Activated naive CD8-positive, alpha-beta T cell (primary cell): Measurements from ENCODE around the gene RIMS4.

Experiments used
- H3K27ac Mint-ChIP-seq: one replicate; pipeline ENCODE4 v1.8.0; 2021; ENCODE audit warnings: mixed read lengths
- H3K27me3 Mint-ChIP-seq: one replicate; pipeline ENCODE4 v1.8.0; 2021; ENCODE audit warnings: mixed read lengths
- H3K36me3 Mint-ChIP-seq: one replicate; pipeline ENCODE4 v1.8.0; 2021; ENCODE audit warnings: mixed read lengths
- H3K4me1 Mint-ChIP-seq: one replicate; pipeline ENCODE4 v1.8.0; 2021; ENCODE audit warnings: low read depth, mixed read lengths
- H3K4me3 Mint-ChIP-seq: one replicate; pipeline ENCODE4 v1.8.0; 2021; ENCODE audit warnings: mild to moderate bottlenecking, mixed read lengths
- H3K9me3 Mint-ChIP-seq: one replicate; pipeline ENCODE4 v1.8.0; 2021; ENCODE audit warnings: low read depth, mixed read lengths

The RIMS4 gene

DNA sequence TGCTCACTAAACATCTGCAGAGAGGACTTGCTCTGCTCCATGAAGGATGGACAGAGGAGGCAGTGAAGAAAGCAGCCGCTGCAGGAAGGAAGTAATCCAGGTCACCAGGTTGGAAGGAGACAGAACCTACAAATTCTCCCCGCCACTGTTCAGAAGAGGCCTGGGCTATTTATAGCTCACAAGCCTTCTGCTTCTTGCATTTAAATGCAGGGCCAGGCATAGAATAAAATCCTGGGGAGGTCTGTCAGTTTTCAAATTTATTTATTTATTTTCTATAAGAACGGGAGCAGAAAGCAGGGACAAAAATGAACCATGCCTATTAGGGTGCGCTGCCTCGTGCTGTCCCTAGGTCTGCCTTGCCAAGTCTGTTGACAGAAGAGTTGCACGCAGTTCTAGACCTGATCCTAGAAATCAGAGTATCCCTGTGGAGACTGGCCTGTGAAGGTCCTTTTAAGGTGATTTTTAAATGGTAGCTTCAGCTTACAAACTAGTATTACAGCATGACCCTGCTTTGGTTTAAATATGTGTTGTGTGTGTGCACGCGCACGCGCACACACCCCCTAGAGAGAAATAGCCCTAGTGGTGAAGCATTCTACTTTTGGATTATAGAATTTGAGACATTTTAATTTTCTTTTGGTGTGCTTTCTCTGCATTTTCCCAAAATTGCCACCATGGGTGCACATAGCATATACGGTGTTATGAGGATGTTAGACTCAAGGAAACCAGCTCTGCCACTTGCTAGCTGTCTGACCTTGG lies 19.5 kb downstream of the RIMS4 start:
- no peak overlapping the region for H3K27ac Mint-ChIP-seq
- H3K4me3 Mint-ChIP-seq, result no peak overlapping the region
- H3K36me3 Mint-ChIP-seq, result no peaks in the 10 kb centered on the region
- H3K27me3 Mint-ChIP-seq, result peaks cover 10% of the 10 kb centered on the region
- H3K9me3 Mint-ChIP-seq, result no peaks in the 10 kb centered on the region
- H3K4me1 Mint-ChIP-seq, result no peaks in the 10 kb centered on the region

DNA sequence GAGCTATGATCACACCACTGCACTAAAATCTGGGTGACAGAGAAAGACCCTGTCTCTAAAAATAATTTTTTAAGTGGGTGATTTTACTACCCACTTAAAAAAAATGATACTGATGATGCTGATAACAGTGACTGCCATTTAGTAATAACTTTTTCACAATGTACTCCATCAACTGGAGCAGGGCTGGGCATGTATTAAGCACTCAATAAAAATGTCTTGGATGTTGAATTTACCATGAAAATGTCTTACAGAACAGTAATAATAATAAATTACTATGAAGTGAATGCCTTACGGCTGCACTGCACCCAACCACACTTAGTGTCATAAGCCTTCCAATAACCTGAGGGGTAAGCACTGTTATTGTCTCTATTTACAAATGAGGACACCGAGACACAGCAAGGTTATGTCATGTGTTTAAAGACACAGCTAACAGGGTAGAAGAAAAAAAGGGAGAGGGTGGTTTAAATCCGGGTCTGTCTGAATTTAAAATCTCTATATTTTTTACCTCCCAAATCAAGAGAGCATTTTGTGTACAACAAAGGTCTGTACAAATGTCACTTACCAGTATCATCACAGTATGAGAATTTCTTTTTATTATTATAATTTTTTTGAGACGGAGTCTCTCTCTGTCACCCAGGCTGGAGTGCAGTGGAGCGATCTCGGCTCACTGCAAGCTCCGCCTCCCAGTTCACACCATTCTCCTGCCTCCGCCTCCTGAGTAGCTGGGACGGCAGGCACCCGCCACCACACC lies 21.5 kb downstream of the RIMS4 start:
- H3K9me3 Mint-ChIP-seq, result no peaks in the 10 kb centered on the region
- peaks cover 10% of the 10 kb centered on the region for H3K27me3 Mint-ChIP-seq
- no peaks in the 10 kb centered on the region for H3K4me1 Mint-ChIP-seq
- no peak overlapping the region for H3K4me3 Mint-ChIP-seq
- no peak overlapping the region for H3K27ac Mint-ChIP-seq
- no peaks in the 10 kb centered on the region for H3K36me3 Mint-ChIP-seq

DNA sequence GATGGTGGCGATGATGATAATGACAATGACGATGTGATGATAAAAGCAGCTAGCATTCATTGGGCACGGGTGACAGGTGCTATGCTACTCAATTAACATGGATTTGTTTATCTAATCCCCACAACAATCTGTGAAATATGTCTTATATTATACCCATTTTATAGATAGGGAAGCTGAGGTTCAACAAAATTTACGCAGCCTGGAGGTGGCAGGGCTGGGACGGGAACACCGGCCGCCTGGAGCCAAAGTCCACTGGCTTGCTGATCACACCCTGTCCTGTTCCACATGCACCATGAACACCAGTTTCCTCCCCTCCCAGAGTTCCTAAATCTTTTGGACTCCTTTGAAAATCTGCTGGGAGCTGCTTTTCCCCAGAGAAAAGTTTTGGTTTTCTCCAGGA lies 23.0 kb downstream of the RIMS4 start:
- H3K4me3 Mint-ChIP-seq, result no peak overlapping the region
- H3K36me3 Mint-ChIP-seq, result no peaks in the 10 kb centered on the region
- H3K27me3 Mint-ChIP-seq, result peaks cover 10% of the 10 kb centered on the region
- H3K27ac Mint-ChIP-seq, result no peak overlapping the region
- no peaks in the 10 kb centered on the region for H3K4me1 Mint-ChIP-seq
- no peaks in the 10 kb centered on the region for H3K9me3 Mint-ChIP-seq

DNA sequence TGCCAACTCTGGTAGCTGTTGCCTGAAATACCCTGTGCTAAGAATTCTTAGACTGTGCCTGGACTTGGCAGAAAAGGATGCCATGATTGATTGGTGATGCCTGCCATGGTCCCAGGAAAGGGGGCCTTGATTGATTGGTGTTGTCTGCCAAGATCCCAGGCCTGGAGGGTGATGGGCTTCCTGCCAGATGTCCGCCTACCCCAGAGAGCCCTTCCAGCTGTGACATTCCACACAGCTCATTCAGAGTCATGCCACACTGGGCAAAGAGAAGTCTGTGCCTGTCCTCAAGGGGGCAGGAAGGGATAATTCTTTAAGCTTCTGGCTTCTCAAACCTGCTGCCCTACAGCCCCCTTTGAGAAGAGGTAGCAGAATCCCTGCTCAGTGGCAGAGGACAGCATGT lies 24.6 kb downstream of the RIMS4 start:
- no peaks in the 10 kb centered on the region for H3K9me3 Mint-ChIP-seq
- no peak overlapping the region for H3K27ac Mint-ChIP-seq
- no peaks in the 10 kb centered on the region for H3K4me1 Mint-ChIP-seq
- H3K36me3 Mint-ChIP-seq, result no peaks in the 10 kb centered on the region
- H3K4me3 Mint-ChIP-seq, result no peak overlapping the region
- peaks cover 10% of the 10 kb centered on the region for H3K27me3 Mint-ChIP-seq

DNA sequence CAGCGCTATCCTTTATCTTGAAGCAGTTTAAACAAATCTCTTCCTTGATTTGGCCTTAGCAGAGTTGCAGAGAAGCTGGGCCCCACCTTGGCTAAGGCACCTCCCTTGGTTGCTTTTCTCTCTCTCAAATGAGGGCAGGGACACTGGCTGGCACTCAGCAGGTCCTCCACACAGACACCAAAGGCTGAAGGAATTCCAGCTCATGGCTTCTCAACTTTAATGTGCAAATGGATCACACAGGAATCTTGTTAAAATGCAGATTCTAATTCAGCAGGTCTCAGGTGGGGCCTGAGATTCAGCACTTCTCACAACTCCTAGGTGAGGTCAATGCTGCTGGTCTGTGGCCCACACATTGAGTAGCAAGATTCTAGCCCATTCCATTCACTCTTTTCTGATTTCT lies 25.7 kb downstream of the RIMS4 start:
- Mint-ChIP-seq H3K27me3 (peaks cover 9% of the 10 kb centered on the region), H3K9me3 (peaks cover 2% of the 10 kb centered on the region), H3K4me1 (no peaks in the 10 kb centered on the region), H3K27ac (no peak overlapping the region), H3K4me3 (no peak overlapping the region), H3K36me3 (no peaks in the 10 kb centered on the region)

DNA sequence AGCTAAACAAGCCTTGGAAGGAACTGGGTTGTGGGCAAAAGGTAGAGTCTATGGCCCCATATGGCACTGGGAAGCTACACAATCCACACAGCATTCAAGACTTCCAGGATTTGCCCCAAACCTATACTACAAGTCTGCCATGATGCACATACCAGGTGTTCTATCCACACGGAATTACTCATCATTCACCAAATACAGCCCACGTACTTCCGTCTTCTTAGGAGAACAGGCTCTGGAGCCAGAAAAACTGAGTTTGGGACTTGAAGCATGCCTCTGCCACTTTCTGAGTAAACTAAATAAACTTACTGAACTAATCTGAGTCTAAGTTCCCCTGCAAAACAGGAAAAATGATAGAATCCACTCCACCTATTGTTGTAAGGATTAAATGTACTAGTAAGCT lies 28.6 kb downstream of the RIMS4 start:
- peaks cover 9% of the 10 kb centered on the region for H3K27me3 Mint-ChIP-seq
- no peak overlapping the region for H3K27ac Mint-ChIP-seq
- H3K4me1 Mint-ChIP-seq, result no peaks in the 10 kb centered on the region
- H3K36me3 Mint-ChIP-seq, result no peaks in the 10 kb centered on the region
- peaks cover 7% of the 10 kb centered on the region for H3K9me3 Mint-ChIP-seq
- no peak overlapping the region for H3K4me3 Mint-ChIP-seq

DNA sequence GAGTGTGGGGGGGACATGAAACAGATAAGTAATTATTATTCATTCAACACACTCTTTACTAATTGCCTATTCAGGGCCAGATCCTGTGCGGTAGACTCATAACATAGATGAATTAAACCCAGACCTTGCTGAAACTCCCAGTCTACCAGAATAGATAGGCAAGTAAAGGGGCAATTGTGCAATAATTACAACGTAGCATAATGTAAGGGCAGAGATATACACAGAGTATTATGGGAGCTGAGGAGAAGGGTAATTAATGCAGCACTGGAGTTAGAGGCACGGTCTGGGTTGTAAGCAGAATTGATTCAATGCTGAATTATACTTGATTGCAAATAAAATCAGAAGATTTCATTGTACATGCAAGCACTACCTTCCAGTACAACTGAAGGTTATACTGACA lies 29.2 kb downstream of the RIMS4 start:
- no peak overlapping the region for H3K27ac Mint-ChIP-seq
- H3K36me3 Mint-ChIP-seq, result no peaks in the 10 kb centered on the region
- no peaks in the 10 kb centered on the region for H3K4me1 Mint-ChIP-seq
- H3K4me3 Mint-ChIP-seq, result no peak overlapping the region
- H3K9me3 Mint-ChIP-seq, result peaks cover 7% of the 10 kb centered on the region
- H3K27me3 Mint-ChIP-seq, result peaks cover 10% of the 10 kb centered on the region

DNA sequence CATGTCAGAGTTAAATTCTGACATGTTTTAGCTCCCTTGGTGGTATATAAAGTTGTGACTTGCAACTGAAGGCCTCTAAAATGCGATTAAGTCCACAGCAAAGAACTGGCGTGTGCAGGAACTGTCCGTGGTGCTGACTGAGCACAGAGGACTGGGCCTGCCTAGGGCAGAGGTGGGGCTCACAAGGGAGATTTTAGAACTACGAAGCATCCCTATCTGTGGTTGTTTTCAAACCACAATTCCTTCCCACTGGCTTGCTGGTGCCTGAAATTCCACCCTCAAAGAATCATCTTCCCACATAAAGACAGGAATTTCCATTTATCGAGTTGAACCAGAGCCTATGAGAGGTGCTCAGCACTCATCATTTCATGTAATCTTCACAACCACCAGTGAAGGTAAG lies 30.1 kb downstream of the RIMS4 start:
- Mint-ChIP-seq H3K4me1 (no peaks in the 10 kb centered on the region), H3K4me3 (no peak overlapping the region), H3K36me3 (no peaks in the 10 kb centered on the region), H3K27ac (no peak overlapping the region), H3K9me3 (peaks cover 7% of the 10 kb centered on the region), H3K27me3 (peaks cover 12% of the 10 kb centered on the region)

DNA sequence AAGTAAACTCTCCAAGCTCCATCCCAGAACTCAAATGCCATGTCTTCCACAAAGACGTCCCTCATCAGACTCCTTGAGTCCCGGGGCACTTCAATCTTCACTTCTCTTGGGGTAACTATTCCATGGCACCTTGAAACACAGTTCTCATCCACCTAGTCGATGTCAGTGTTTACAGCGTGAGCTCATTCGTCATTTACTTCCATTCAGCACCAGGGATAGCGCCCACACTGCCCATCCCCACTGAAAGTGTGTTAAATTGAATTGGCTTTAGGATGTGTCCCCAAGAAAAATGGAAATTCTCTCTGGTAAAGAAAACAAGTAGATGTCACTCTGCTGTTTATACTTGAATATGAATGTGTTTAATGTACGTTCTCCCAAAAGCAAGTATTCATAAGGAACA lies 33.4 kb downstream of the RIMS4 start:
- Mint-ChIP-seq H3K9me3 (peaks cover 7% of the 10 kb centered on the region), H3K4me1 (no peaks in the 10 kb centered on the region), H3K27ac (no peak overlapping the region), H3K4me3 (no peak overlapping the region), H3K27me3 (peaks cover 12% of the 10 kb centered on the region), H3K36me3 (no peaks in the 10 kb centered on the region)

DNA sequence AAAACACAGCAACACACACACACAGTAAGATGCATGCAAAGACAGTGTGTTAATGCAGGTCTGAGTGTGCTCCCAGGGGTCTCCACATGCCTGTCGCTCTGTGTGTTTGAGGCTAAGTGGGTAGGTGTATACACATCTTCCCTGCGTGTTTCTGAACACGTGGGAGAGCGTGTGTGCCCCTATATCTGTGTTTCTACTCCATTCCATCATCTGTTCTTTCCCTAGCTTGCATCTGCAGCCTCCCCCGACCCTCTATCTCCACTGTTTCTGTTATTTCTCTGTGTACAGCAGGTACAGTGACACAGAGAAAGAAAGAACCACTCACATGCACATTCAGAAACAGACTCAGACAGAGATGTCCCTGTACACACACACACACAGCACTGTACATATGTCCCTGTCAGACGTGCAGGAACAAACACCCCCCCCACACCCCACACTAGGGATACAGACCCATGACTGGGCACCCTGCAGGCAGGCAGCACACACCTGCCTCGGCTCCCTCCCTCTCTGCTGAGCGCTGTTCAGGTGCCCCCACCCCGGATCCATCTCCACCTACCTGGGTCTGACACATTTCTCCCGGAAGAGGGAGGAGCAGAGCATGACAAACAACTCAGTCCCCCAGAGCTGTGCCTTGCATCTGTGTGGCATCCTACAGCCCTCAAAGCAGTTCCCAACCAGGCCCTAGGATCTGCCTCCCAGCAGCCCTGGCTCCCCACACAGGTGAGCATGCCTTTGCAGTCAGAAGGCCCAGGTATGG lies 37.1 kb downstream of the RIMS4 start:
- H3K27me3 Mint-ChIP-seq, result peaks cover 8% of the 10 kb centered on the region
- H3K9me3 Mint-ChIP-seq, result no peaks in the 10 kb centered on the region
- H3K4me1 Mint-ChIP-seq, result no peaks in the 10 kb centered on the region
- H3K4me3 Mint-ChIP-seq, result no peak overlapping the region
- no peak overlapping the region for H3K27ac Mint-ChIP-seq
- H3K36me3 Mint-ChIP-seq, result no peaks in the 10 kb centered on the region

DNA sequence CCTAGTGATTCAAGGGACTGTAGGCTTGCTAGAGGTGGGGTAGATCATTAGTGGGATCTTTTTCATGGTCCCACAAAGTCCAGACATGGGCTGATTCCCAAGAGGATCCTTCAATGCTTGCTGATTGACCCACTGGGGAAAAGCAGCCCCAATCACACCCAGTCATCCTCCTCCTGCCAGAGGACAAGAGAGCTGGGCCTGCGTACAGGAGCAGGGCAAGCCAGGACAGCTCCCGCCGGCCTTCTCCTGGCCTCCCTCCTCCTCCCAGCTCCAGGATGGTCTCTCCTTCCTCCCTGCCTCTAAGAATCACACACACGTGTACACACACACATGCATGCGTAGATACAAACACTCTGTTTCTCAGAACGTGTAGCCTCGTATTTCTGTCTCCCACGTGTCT lies 37.7 kb downstream of the RIMS4 start:
- Mint-ChIP-seq H3K36me3 (no peaks in the 10 kb centered on the region), H3K4me3 (no peak overlapping the region), H3K27me3 (peaks cover 7% of the 10 kb centered on the region), H3K27ac (no peak overlapping the region), H3K9me3 (no peaks in the 10 kb centered on the region), H3K4me1 (no peaks in the 10 kb centered on the region)

DNA sequence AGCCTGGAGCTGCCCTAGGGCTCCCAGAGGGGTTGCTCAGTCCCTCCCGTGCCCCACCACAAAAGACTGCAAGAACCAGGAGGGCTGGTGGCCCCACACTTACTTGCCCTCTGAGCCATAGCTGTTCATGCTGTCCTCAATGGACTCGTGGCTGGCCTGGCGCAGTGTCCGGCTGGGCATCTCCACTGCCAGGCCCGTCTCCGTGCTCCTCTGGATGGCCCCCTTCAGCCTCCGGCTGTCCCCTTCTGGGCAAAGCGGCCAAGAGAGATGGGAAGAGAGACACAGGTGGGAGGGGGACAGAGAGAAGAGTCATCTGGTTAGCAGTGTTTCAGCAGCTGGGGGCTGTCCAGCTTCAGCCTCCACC lies 39.2 kb downstream of the RIMS4 start:
- H3K27ac Mint-ChIP-seq, result no peak overlapping the region
- H3K9me3 Mint-ChIP-seq, result no peaks in the 10 kb centered on the region
- no peaks in the 10 kb centered on the region for H3K36me3 Mint-ChIP-seq
- no peak overlapping the region for H3K4me3 Mint-ChIP-seq
- peaks cover 3% of the 10 kb centered on the region for H3K27me3 Mint-ChIP-seq
- H3K4me1 Mint-ChIP-seq, result no peaks in the 10 kb centered on the region

DNA sequence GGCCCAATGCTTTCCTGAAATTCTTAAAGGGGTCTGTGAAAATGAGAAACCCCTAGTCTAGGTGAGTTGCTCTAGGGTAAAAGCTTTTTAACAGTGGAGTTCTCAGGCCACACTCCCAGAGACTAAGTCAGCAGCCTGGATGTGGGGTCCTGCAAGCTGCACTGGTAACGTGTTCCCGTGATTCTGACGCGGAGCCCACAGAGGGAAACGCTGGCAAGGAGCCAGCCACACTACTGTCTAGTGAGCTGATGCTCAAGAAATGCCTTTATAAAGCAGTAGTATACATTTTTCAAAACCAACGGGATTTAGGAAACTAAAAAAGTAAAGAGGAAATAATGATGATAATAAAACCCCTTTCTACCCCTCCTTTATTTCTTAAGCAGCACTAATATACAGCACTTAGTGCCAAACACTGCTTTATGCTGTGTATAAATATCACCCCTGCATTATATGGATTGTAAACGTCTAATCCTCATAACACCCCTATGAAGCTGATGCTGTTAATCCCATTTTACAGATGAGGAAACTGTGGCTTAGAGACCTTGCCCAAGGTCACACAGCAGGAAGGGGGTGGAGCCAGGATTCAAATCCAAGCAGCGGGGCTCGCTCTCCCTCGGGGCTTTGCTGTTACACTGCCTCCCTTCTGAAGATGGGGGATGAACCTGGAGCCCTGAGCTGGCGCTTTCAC lies 39.7 kb downstream of the RIMS4 start:
- peaks cover 3% of the 10 kb centered on the region for H3K27me3 Mint-ChIP-seq
- H3K27ac Mint-ChIP-seq, result no peak overlapping the region
- no peaks in the 10 kb centered on the region for H3K4me1 Mint-ChIP-seq
- no peaks in the 10 kb centered on the region for H3K36me3 Mint-ChIP-seq
- no peaks in the 10 kb centered on the region for H3K9me3 Mint-ChIP-seq
- H3K4me3 Mint-ChIP-seq, result no peak overlapping the region

DNA sequence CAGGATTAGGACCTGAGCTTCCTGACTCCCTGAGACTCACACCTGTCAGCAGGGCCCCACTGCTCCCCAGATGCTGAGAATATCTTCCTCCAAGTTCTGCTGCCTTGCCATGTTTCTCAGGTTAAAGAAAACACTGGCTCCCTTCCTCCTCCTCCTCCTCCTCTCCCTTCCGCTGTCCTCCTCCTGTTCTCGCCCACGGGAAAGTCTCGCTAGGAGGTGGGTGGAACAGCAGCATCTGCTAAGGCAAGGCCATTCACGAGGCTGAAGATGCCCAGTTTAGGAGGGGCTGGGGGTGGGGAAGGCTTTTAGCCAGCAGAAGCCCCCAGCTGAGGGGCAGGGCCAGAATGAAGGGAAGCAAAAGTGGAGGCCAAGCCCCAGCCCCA lies 40.9 kb downstream of the RIMS4 start:
- H3K27me3 Mint-ChIP-seq, result peaks cover 2% of the 10 kb centered on the region
- H3K36me3 Mint-ChIP-seq, result no peaks in the 10 kb centered on the region
- H3K4me1 Mint-ChIP-seq, result no peaks in the 10 kb centered on the region

More for the DNA sequence above, 40.9 kb downstream of the RIMS4 start:
- no peak overlapping the region for H3K4me3 Mint-ChIP-seq
- no peaks in the 10 kb centered on the region for H3K9me3 Mint-ChIP-seq
- no peak overlapping the region for H3K27ac Mint-ChIP-seq
